HG02840 (cell line): ENCODE measurements around the gene FHOD1.

ENCODE experiments used
- ATAC-seq: cut with Tn5 transposase; IDR thresholded peaks from one replicate; pipeline ENCODE4 v1.9.1; 2021; ENCODE audit warnings: mild to moderate bottlenecking, moderate library complexity, moderate number of reproducible peaks; ENCODE audit not compliant: unreplicated experiment, low FRiP score

The FHOD1 gene

DNA sequence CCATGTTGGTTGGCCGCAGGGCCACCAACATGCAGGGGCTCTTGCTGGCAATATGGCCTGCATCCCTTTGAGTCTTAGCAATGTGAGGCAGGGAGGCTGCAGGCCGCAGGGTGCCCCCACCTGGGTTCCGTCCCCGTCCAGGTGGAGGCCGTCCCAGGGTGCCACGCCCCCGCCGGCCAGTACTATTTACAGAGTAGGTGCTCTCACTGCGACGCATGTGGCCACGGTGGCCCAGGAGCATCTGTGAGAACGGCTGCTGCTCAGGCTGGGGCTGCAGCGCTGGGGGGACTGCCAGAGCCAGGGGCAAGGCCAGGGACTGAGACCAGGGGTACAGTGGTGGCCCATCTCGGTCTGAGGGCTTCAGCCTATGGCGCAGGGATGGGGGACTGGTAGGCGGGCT is 67.1 kb downstream of the FHOD1 start:
- no peak for ATAC-seq

DNA sequence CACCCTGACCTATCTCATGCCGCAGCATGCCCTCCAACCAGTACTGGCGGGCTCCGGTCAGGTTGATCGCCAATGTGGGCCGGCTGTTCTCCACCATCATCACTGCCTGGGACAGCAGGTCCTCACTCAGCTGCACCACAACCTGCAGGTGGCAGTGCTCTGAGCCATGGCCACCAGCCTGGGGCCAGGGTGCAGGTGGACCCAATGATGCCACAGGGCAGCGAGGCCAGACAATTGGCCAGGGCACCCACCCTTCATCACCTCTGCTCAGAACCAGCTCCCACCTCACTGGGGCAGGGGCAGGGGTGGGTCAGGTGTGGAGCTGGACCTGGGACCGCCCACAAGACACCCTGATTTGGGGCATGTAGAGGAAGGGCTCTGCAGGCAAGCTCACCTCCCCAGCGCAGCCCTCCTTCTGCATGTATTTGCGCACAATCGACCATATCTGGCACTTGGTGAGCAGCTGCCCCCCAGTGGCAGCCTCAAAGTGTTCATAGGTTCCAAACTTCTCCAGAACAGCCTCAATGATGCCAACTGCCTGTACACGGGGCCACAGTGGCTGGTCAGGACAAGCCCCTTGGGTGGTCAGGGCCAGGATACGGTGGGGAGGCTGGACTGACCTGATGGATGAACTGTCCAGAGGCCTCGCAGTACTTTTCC is 67.7 kb downstream of the FHOD1 start:
- ATAC-seq, result no peak
